CD4-positive, alpha-beta T cell treated with Interleukin-1 beta for 1 hour (primary cell): ENCODE data around the gene CADM1.

Experiments
- DNase-seq, 2 donors: peaks; one replicate each; pipeline ENCODE4 v3.0.0-alpha.2; 2020 to 2022

The CADM1 gene

DNA sequence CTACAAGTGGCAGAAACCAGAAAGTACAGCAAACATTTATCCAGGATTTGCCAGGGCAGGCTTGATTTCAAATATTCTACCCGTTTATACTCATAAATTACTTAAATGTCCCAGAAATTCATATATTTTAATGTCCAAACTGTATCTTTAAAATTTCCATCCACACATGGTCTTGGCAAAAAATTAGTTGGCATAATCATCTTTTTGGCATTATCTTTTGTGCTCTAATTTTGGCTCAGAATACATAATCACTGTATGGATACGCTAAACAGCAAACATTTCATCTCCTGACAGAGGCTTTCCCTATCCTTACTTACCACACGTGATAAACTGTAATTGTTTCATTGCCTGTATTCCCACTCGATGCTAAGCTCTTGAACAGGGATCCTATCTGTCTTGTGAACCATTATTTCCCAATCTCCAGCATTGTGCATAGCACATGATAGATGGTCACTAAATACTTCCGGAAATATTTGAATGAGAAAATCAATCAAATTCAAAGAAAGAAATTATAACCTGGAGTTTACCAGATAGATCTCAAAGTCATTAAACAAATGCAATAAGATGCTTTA, 64.2 kb downstream of the CADM1 start:
- no peak for DNase-seq

DNA sequence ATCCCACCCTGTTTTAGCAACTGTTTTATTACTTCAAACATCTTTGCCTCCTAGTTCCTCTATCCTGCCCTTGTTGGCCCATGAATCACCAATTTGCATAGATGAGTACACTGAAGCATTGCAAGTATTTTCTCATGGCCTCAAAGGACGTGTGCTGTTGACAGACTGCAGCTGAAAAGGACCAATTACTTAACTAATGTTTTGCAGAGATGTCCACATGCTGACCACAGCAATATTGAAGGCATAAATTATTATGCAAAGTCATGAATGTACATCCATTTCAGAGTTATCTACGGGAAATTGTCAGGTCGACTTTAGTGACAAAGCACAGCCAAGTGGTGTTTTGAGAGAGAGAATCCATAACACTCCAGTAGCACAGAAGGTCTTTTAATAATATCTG, 64.8 kb downstream of the CADM1 start:
- no peak for DNase-seq

DNA sequence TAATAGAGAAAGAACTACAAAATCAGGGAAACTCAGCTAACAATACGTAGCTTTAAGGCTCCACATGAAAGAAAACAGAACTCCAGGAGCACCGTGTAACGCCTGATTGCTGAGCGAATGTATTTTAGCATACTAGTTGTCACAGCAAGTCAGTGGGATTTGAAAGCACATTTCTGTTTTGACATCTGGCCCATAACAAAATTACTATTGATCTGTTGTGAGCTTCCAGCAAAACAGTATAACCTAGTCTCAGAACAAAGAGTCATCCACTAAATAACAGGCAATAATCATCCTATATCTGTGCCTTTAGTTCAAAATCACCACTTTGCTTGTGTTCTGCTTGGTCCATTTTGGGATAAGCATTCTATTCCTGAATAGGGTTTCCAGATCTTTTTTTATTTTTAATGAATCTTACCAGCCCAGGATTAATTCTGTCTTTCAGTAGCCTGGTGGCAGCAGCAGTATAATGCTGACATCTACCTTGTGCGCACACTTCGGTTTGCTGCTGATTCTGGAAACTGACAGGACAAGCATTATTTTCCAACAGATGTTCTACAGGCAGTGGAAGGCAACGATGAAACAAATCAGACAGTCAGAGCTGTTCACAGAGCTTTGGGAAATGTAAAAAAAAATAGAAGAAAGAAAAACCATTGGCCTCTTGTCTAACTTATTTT, 66.2 kb downstream of the CADM1 start:
- no peak for DNase-seq

DNA sequence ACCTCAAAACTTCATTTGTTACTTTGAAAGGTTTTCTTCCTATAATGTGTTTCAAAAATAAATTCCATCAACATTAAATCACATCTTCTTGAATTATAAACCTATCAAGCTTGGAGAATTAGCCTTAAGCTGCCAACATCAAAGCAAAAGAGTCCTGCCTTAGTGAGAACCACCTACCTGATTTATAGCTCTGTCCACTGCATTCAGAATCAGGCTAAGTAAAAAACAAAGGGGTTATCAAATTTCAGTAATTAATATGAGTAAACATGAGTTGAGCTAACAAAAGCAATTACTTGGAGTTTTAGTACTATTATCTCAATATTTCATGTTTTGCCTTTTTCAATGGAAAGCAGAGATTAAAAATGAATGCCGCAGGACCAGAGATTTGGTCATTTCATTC, 73.9 kb downstream of the CADM1 start:
- no peak for DNase-seq

DNA sequence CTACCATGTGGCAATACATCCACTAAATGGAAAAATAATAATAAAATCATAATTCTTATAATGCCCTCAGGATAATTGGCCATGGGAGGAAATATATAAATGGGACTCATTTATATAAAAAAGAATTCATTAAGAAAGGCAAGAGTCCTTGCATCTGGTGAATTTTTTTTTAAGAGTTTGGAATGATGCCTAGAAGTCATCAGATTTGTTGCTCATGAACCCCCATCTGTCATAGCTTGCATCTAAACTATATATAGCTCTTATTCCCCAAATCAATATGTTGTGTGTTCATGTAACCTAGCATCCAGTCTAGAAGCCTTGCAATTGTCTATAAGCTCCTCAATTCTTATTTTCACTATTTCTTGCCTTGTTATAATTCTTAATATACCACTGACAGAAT, 75.9 kb downstream of the CADM1 start:
- no peak for DNase-seq

DNA sequence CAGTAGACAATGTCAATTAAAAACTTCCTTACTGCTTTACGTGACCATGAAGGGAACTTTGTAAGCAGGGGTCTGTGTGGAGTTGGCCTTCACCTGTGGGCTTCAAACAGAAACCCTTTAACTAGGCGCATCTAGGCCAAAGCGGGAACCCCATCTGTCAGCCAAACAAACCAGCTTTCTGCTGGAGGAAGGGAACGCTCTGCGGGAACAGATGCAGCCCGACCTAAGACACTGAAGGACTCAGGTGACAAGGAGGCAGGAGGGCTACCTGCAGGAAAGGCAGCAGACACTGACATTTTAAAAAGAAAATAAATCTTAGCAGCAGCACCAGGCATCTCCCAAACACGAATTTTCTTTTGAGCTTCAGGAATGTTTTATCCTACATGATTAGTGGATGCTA, 78.4 kb downstream of the CADM1 start:
- no peak for DNase-seq

DNA sequence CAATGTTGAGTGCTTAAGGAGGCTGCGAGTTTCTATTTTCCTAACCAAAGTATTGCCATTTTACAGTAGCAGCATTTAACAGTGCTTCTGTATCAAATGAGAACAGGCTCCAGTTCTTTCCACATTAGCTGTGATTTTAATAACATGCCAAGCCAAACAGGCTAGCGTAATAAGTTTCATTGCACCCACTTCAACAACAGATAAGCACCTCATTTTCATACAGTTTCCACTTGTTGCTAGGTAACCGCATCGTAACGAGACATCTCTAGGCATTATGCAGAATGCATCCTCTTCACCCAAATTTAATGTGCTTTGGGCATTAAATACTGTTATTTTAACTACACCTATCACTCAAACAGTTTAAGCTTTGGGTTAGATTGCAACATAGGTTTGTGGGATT, 79.0 kb downstream of the CADM1 start:
- DNase-seq, result no peak

DNA sequence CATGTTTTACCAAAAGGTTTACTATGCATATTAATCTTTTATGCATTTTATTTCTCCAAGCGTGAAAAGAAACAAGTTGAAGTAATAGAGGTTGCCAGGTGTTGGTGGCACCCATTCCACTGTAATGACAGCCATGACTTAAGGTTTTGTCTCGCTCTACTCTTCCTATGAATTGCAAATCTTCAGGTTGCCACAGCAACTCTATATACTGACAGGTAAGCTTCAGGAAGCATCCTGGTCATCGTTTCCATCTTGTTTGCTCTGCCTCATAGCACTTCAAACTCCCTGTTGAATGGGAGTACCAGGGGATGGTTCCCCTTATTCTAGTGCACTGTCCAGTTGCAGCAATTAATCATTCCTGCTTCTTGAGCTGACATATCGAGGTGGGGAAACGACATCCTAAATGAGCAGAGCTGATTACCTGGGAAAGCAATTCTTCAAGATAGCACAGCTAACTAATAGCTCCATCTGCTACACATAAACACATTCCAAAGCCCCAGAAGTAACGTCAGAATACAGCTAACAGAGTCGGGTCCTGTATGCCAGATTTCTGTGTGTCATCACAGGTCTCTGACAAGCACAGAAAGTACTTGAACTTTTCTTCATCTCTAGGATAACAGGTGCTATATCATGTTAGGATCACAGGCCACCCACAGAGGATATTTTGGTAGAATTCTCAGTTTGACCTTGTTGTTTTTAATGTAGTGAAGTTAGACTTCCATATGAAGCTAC, 80.3 kb downstream of the CADM1 start:
- DNase-seq, result no peak

DNA sequence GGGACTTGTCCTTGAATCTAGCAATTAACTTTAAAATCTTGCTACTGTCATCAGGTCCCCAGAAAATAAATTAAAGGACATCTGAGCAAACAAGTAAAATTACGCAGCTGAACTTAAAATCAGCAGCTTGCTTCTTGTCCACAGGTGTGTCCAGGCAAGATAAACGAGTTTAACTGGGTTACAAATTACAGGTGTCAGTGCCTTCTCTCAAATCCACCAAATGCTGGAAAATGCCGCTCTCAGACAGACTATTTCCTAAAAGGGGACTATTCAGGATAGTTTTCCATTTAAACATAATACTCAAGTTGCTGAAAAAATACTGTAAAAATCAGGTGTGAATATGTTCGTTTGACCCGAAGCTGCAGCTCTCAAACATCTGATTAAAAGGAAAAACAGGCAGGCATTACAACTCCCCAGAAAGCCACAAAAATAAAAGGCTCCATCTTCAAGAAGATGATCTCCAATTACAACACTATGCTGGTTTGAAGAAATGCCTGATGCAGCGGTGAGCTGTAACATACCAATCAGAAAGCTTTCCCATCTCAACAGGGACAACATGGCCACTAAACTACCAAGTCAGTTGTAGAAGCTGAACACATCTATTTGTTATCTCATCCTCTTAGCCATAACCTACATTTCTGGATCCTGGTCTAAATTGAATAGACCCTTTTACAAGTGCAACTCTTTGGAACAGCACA, 82.1 kb downstream of the CADM1 start:
- DNase-seq, result no peak

DNA sequence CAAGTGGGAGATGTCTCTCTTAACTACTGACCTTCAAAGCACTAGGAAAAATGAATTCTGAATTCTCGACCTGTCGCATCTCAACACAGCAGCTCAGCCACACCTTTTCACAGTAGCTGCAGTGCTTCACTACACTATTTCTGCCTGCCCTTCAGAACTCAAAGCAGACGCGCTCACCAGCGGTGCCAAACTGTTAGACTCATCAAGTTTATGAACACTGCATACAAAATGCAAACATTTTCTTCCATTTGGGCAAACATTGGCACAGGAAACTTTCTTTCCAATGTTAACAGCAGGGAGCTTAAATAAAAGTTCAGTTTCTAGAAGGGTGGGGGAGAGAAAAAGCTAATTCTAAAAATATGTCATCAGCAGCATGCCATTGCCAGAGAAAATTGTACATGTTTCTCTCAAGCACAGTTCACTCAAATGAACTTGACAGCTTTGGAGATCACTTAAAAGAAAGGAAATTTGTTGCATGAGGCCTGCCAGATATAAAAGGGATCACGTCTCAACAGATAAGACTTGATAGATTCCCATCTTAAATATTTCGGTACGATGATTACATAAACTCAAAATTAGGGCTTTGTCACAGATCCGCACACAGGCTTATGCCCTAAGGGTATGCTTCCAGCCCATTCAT, 82.7 kb downstream of the CADM1 start:
- no peak for DNase-seq

DNA sequence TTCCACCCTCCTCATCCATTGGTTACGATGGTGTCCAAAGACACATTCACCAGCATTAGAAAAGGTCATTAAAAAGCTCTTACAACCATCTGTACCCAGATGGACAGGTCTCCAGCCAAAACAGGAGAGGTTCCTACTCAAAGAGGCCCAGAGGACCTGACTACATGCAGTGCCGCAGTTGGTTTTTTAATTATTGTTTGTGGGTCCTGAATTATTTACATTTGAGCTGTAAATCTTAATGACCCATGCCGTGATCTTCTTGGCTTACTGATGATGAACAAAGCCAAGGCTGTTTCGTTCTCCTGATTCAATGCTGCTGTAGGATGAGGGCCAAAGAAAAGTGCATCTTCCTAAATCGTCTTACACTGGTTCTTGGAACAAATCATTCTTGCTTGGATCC, 83.7 kb downstream of the CADM1 start:
- DNase-seq, result no peak

DNA sequence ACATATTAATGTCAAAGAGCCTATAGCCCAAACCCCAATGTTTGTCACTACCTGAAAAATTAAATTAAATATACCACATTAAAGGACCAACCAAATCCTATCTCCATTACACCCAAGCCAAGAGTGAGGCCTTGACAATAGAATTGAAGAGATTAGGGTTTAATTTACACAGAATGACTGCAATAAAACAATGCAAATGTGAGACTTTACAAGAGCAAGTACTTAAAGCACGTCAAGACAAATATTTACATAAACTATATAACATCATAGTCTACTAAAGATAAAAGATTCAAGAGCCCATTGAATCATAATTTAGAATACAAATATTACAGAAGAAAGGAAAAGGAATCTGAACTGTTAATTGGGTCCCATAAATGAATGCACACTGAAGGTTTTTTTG, 85.6 kb downstream of the CADM1 start:
- DNase-seq, result no peak

DNA sequence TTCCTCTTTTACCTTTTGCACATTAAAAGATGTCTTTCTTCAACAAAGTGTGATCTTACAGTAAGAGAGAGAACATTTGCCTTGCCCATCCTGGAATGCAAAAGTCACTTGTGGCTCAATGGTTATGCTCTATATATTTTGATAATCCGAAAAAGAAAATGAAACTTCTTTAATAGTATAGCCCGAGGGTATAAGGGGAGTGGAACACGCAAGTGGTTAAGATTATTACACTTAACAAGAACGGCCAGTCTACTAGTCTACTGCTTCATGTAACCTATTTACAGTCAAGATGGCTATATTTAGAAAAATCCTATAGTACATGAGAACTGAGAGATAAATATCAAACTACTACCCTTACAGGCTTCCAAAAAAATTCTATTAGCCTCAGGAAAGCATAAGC, 86.1 kb downstream of the CADM1 start:
- no peak for DNase-seq

DNA sequence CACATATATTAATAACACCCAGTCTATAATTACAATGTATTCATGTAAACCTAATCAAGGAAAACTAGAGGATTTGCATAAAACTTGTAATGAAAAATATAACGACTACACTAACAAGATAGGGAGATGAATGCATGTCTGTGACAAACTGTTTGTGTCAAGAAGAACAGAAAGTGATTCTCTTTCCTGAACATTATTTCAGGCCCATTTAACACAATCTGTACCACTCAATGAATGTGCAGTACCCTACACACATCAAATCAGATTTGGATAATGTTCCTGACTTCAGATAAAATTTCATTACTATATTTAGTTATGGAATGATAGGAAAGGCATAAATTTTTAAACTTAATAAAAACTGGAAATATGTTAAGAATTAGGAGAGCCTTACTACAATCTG, 93.1 kb downstream of the CADM1 start:
- DNase-seq, result no peak

DNA sequence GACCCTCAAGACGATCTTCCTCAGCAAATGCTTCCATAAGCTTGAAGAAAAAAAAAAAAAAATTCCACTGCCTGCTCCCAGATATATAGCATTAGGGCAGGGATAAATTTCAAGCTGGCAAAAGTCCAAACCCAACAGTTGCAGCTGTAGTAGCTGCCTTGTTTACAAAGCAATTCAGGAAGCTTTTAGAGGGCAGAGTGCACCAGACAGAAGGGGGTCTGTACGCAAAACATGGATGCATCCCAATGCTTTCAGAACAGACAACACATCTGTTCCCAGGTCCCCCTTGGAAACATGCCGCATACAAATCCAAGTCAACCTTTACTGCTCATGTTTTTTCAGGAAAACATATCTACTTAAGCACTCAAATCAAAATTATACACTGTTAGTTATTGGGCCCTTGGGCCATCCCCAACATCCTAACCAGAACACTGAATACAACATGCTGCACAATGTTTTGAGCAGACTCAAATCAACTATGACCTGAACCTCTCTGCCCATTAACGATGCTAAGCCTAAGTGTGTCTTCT, 94.5 kb downstream of the CADM1 start:
- no peak for DNase-seq

DNA sequence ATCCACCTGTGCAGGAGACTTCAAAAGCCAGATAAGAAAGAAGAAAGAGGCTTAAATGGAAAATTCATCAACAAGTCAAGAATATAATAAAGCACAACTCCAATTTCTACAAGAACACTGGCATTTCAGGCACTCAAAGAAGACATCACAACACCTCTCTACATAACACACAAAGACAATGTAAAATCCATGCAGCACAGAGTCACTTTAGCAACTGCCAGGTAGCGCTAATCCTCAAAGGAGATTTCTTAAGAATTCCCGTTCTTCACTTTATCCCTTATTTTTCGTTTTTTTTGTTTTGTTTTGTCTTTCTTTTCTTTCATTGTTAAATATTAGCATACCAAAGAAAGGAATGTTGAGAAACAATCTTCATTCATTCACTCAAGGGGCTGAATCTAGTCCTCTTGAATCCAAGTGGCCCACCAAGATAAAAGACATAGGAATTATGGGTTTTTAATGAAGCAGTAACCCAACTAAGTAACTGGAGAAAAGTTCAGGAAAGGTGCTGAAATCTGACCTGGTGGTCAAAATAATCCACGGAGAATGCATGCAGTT, 95.0 kb downstream of the CADM1 start:
- no peak for DNase-seq

DNA sequence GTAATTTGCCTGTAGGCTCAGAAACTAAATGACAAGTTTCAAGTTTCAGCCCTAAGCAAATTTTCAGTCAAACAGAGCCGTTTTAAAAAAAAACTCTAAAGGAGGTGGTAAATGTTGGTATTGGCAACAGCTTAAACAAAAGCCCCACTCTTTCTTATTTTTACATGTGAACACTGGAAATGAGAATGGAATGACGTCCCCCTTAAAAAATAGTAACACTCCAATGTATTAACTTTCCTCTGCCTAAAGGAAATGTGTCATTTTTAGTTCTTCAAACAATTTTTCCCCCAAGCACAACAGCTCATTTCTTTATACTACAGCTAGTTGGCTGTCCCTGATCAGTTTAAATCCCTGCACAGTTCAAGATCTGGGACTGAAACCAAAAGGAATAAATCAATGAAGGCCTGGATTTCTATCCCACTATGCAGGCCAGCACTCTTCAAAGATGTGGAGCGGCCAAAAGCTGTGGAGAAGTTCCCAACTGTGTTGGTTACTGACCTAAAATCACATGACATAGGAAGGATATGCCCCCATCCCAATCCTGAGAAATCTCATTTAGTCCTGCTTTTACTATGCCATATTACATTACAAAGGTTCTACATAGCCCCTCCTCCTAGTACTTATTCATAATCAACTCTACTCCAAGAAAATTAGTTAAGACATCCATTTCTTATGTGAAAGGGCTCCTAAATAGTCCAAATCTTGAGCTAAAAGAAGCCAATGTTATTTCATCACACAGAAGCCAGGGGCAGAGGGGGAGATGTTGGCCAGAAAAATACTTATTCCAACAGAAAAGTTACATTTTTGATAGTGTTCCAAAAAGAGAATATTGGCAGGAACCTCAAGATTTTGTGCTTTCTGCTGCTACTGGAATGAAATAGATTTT, 95.9 kb downstream of the CADM1 start:
- DNase-seq, result no peak

DNA sequence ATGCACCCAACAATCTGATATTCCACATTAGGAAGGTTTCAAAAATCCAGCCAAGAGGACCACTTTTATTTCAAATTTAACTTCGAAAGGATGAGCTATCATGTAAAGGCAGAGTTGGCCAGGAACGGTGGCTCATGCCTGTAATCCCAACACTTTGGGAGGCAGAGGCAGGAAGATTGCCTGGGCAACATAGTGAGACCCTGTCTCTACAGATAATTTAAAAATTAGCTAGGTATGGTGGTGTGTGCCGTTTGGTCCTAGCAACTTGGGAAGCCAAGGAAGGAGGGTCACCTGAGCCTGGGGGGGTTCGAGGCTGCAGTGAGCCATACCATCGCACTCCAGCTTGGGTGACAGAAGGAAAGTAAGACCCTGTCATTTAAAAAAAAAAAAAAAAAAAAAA, 96.7 kb downstream of the CADM1 start:
- DNase-seq, result no peak

DNA sequence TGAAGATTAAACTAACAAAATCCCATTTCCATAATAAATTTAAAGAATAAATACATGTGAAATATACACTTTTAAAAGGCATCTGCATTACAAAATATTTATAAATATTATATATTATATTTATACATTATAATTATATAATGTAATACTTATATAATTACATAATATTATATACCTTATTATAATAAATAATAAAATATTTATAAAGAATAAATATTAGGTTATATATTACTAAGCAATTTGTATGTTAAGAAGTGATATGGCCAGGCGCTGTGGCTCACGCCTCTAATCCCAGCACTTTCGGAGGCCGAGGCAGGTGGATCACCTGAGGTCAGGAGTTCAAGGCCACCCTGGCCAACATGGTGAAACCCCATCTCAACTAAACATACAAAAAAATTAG, 97.8 kb downstream of the CADM1 start:
- DNase-seq, result no peak

DNA sequence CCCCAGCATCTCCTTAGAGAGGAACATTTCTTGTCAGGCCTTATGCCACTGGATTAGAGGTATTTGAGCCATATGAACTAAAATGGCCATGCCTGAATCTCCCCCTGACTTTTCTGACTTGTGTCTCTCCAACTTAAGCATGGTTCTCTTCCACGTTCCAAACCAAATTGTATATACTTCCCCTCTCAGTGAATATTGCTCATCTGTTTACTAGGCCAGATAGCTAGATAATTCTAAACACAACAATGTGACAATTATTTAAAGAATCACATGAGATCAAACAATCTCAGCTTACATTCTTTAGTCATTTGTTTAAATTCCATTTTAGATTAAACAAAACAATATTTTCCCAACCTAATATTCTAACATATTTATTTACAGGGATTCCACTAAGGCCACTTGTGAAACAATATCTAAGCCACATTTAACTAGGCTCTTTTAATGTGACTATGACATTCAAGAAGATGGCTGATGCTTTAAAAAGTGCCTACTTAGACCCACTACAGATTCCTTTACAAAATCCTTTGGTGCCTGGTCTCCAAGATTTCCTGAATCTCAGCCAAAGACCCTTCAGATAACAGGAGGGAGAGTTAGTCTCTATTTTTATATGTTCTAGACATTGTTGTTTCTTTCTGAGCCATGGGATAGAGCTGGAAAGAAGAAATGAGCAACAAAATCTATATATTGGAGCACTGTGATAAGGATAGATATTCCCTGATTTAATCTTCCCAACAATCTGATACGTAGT, 105.7 kb downstream of the CADM1 start:
- no peak for DNase-seq

DNA sequence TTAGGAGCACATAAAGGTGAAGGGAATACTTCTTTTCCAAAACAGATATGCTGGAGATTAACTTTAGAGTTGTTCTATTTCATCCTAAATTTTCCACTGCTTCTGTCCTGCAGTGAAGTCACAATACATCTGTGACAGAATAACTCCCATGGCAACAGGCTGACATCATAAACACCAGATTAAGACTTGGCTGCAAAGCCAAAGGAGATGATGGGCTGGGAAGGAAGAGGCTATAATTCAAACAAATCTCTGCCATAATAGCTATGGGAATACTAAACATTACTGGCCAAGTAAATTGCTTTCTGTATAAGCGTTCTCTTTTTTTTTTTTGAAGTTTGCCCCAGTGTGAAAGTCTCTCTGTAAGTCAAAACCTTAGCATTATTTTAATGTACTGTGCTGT, 107.7 kb downstream of the CADM1 start:
- DNase-seq, result no peak
